GM12801 (cell line): ENCODE results near the gene KSR2.

Experiments
- TF ChIP-seq, protein P1 (sequence below): IDR thresholded peaks from one replicate; pipeline ENCODE4 v1.5.1; 2011; ENCODE audit warnings: control low read depth; ENCODE audit not compliant: insufficient read length; ENCODE audit errors: extremely low read depth

KSR2 gene

GRCh38 chr12:117885211-117885610, 83.6 kb downstream of the KSR2 start:
- TF ChIP-seq, protein P1, sequence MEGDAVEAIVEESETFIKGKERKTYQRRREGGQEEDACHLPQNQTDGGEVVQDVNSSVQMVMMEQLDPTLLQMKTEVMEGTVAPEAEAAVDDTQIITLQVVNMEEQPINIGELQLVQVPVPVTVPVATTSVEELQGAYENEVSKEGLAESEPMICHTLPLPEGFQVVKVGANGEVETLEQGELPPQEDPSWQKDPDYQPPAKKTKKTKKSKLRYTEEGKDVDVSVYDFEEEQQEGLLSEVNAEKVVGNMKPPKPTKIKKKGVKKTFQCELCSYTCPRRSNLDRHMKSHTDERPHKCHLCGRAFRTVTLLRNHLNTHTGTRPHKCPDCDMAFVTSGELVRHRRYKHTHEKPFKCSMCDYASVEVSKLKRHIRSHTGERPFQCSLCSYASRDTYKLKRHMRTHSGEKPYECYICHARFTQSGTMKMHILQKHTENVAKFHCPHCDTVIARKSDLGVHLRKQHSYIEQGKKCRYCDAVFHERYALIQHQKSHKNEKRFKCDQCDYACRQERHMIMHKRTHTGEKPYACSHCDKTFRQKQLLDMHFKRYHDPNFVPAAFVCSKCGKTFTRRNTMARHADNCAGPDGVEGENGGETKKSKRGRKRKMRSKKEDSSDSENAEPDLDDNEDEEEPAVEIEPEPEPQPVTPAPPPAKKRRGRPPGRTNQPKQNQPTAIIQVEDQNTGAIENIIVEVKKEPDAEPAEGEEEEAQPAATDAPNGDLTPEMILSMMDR = no peak

DNA sequence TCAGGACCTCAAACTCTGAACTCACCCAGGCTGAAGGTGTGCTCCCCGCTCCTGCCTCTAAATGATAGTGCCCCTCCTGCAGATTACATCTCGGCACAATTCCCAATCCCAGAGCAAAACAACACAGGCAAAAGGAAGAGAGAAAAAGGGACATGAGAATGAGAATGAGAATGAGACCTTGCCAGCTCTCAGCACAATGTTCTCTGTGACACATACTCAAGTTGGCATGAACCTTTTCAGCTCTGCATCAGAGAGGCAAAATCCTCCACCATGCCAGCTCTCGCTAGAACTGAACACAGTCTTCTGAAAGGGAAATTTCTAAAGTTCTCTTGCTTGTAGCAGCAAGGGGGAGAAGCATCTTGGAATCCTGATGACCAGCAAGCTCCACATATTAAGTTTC, 84.6 kb downstream of the KSR2 start:
- TF ChIP-seq, protein P1 = no peak

DNA sequence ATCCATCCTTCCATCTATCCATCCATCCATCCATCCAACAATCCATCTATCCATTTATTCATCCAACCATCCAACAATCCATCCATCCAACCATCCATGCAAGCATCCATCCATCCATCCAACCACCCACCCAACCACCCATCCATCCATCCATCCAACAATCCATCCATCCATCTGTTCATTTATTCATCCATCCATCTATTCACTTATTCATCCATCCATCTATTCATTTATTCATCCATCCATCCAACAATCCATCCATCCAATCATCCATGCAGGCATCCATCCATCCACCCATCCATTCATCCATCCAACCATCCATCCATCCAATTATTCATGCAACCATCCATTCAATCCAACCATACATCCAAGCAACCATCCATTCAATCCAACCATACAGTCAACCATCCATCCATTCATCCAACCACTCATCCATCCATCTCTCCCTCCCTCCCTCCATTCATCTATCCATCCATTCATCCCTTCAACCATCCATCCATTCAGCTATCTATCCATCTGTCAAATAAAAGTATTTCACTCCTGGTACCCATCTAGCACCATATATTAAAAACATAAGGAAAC, 86.1 kb downstream of the KSR2 start:
- TF ChIP-seq, protein P1 = no peak

DNA sequence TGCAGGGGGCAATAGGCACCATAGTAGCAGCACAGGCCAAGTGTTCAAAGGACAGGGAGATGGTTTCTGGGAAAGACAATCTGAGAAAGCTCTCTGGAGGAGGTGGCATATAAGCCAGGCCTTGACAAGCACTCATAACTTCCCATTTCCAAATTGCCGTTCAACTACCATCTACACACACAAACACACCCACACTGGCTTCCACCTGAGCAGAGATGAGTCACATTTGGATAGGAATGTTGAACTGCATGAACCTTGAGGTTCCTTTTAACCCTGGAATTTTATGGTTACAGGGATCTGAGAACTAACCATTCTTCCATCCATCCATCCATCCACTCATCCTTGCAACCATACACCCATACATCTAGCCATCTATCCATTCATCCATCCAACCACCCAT, 86.6 kb downstream of the KSR2 start:
- TF ChIP-seq, protein P1 = no peak

- TF ChIP-seq, protein P1 = no peak
Measured at GRCh38 chr12:117881517-117881916, 87.3 kb downstream of the KSR2 start.

- TF ChIP-seq, protein P1 = no peak
Measured at GRCh38 chr12:117878605-117879004, 90.2 kb downstream of the KSR2 start.

DNA sequence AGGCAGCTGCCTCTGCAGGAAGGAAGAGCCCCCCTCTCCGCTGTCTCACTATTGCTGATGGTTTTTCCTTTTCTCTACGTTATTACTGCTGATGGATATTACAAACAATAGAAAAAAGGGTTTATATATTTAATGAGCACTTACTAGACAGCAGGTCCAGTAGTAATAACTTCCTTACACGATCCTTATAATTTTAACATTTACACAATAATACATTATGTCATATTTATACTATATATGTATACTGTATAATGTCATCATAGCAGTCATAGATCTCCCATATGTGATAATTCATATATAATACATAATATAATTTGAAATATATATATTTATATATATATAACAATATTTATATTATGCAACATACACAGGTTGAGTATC, 92.4 kb downstream of the KSR2 start:
- TF ChIP-seq, protein P1 = no peak

DNA sequence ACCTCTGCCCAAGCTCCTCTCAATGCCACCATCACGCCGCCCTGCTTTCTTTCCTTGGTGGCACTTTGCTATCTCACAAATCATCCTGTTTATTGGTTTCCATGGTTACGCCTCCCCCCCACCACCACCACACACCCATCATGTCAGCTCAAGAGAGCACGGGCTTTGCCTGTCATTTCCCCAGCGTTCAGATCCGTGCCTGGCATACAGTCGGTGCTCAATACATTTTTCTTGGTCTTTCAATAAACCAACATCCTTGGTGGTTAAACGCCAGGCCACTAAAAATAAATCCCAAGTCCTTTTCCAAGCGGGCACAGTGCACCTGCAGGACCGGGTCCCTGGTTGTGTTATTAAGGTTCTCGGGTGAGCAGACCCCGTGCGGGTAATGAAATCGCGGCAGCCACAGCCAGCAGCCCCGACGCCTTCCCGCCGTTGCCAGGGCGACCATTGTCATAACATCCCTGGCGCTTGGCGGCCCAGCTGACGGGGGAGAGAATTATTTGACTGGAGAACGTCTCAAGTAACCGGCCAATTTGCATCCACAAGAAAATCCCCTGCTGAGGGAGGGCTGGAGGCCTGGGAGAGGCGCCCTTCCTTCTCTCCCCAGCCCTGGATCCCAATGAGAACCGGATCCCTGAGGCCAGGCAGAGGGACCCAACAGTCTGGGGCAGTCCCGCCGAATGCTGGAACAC, 92.9 kb downstream of the KSR2 start:
- TF ChIP-seq, protein P1 = no peak
